Daoy (cell line): Measurements from ENCODE around the gene SCART1. TPM values are rescaled to one million over a fixed set of nuclear protein-coding genes. Genes with fewer than 3 reads are reported as not detected.
"Not testable (repeated sequence)": the region's sequence is repeated elsewhere in the genome, so short reads cannot be mapped to it uniquely, and the experiment has no call there.

Experiments
- DNase-seq: peaks from one replicate; pipeline ENCODE4 v3.0.0-alpha.2; 2015; ENCODE audit warnings: low read depth
- total RNA-seq: library from RNA; depleted of rRNA; stranded (reverse); fragments of >200 nt; shearing (Covaris generic); gene quantifications from 2 replicates; pipeline ENCODE4 v1.2.3, GENCODE V29; 2014

Gene SCART1
- total RNA-seq, 1 experiment from 2014 or later = 0.40 TPM

DNA sequence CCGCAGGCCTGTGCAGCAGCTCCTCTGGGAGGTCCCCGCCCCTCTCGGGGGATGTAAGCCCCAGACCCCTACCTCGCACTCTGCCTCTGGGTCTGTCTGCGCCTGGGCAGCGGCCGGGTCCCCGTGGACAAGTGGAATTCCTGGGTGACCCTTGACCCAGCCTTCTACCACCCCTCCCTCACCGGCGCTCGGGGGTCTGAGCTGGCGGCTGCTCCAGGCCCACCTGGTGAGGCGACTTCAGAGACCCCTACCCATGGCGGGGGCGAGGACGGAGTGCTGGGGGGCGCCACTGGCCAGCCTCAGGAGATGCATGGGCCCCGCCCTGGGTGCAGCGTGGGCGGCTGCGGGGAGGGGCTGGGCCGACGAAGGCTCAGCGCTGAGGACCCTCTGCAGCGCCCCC is 21.0 kb upstream of the SCART1 start:
- not testable (repeated sequence) for DNase-seq

GRCh38 chr10:133438711-133439273 is 15.0 kb upstream of the SCART1 start:
- no peak for DNase-seq

DNA sequence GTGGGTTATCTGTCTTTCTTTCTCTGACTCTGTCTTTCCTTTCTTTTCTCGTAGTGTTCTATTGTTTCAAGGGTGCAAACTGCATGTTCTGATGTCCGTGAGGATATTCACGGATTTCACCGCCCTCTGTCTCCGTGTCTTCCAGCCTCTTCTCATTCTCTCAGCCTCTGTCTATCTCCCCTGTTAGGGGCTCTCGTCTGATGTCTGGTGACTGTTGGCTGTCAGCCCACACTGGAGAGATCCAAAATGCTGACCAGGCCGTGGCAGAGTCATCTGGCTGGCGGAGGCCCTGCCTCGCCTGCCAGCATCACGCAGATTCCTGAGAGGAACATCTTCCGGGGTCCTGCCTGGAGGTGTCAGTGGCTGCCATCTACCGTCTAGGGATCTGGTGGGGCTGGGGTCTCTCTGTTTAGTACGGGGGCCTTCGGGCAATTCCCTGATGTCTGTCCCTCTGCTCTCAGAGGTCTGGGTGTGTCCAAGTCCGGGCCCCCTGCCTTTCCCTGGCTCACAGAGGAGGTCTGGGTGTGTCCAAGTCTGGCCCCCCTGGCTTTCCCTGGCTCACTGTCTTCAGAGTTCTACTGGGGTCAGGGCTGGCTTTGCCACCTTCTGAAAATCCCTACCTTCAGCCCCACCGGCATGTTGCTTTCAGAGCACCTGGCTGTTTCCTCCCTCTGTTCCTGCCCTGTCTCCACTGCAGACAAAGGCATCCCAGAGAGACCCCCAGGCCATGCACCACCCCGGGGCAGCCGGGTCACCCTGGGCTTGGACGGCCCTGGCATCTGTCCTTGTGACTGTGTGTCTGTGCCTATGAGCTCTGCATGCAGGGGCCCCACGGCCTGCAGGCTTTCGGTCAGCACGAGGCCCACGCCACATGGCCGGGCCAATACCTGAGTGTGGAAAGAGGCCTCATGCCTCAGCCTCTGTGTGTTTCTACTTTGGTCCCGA is 14.0 kb upstream of the SCART1 start:
- no peak for DNase-seq

DNA sequence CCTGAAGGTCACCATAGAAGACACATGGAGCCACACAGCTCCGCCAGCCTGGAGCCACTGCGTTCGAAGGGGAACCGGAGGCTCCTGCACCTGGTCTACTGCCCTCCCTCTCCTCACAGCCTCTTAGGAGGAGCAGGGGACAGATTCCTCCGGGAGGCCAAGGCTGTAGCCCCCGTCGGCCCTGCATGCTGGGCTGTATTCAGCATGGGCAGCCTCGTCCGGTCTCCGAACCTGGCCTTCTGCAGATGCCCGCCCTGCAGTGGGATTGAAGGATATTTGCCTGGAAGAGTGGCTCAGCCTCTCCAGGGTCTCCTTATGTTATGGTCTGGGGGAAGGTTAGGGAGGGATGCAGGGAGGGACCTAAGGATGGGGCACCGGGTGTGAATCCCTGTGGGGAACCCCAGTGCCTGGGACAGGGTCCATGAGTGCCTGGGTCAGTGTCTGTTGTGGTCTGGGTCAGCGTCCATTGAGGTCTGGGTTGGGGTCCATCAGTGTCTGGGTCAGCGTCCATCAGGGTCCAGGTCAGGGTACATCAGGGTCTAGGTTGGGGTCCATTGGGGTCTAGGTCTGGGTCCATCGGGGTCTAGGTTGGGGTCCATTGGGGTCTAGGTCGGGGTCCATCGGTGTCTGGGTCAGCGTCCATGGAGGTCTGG is 13.0 kb upstream of the SCART1 start:
- no peak for DNase-seq

DNA sequence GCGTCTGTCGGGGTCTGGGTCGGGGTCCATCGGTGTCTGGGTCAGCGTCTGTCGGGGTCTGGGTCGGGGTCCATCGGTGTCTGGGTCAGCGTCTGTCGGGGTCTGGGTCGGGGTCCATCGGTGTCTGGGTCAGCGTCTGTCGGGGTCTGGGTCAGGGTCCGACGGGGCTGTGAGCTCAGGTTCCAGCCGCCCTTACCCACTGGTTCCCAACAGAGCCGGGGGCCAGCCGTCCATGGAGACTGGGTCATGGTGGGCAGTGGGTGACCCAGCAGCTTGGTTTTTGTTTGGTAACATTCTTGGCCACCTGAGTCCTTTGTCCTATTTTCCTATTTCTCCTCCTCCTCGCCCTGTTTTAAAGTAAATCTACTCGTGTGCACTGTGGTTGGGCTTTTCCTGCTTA is 12.4 kb upstream of the SCART1 start:
- not testable (repeated sequence) for DNase-seq

DNA sequence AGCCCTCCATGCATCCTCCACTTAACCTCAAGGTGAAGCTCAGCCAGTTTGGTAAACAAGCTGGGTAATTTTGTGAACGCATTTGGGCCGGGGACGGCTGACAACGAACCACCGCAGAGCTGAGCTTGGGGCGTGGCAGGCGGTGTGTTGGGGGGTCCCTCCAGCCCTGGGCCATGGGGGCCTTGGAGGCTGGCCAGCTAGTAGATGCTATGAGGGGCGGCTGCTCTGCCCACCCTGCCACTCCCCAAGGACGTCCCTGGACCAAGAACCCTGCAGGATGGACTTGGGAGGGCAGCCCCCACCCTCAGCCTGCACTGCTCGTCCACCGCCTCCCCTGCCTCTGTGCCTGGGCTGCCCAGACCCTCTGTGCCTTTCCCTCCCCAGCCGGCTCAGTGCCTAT is 12.0 kb upstream of the SCART1 start:
- no peak for DNase-seq

DNA sequence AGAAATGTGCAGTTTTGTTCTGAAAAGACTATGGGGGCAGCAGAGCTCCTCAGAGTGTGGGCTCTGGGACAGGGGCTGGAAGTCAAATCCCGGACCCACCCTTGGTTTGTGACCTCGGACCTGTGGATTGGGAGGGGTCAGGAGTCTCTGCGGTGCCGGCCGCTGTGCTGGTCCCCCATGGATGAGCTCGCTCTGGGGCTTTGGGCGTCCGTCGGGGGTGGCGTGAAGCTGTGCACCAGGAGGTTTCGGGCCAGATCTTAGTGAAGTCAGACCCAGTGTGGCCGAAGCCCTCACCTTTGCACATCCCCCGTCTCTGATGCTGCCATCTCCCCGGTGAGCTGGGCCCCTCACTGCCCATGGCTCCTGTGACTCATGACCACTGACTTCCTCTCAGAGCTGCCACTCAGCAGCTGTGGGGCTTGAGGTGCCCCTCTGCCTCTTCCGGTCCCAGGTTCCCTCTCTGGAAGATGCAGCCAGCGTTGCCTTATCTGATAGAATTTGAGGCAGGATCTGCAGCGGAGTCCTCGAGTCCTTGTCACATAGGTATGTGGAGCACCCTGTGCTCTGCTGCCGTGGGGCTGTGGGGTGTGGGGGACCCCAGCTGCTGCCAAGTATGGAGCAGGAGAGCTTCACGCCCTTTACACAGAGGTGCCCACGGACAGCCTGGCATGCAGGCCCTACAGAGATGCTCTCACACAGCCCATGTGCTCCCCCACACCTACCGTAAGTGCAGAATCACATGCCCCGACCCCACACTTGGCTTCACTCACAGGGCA is 11.4 kb upstream of the SCART1 start:
- DNase-seq = peak; percentile 21

GRCh38 chr10:133442967-133443924 is 10.5 kb upstream of the SCART1 start:
- no peak for DNase-seq

DNA sequence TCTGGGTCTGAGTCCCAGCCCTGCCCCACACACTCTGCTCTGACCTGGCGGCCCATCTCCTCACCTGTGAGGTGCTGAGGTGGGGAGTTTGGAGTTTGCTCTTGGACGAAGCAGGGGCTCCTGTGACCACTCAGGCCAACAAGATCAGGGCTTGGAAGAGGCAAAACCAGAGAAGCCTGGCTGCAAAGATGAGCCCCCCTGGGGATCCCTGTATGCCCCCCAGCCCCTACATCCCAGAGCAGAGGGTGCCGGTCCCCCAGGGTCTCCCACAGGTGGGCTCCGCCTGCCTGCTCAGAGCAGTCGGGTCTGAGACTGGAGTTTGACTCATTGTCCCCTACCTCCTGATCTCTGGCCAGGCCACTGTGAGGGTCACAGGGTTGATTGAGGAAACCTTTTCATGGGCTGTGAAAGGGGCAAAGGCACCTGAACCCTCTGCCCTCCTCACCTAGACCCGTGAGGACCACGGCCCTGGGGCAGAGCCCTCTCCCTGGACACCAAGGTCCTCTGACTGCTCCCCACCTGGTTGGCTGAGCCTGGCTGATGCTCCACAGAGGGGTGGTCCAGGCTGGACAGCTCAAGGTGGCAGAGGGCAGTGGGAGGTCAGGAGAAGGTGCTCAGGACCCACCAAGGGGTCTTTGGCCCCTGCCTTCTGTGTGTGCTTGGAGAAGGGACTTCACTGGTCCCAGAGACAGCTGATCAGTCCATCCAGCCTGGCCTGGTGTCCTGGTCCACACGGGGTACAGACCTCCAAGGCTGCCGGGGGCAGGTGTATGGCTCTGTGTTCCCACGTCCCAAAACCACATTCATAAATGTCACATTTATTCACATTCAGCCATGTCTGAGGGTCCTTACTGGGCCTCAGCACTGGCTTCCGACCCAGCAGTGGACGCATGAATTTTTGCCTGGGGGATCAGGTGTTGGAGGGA is 9.1 kb upstream of the SCART1 start:
- no peak for DNase-seq

DNA sequence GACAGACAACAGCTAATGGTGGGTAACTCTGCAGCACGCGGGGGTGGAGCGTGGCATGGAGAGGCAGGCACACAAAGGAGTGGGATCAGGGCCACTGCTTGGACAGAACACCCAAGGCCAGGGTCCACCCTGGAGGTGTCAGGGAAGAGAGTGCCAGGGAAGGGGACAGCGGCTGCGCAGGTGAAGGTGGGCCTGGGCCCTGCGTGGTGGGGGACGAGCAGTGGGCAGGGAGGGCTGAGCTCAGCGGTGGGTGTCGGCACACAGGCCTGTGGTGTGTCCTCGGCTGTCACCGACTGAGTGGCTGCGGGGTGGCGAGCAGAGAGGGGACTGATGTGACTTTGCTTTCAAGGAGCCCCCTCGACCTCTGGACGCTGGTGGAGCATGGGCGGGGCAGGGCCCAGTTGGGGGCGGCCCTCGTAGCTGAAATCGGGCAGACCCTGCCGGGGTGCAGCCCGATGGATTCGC is 8.4 kb upstream of the SCART1 start:
- DNase-seq = no peak

GRCh38 chr10:133445751-133446708 is 7.7 kb upstream of the SCART1 start:
- DNase-seq = no peak

DNA sequence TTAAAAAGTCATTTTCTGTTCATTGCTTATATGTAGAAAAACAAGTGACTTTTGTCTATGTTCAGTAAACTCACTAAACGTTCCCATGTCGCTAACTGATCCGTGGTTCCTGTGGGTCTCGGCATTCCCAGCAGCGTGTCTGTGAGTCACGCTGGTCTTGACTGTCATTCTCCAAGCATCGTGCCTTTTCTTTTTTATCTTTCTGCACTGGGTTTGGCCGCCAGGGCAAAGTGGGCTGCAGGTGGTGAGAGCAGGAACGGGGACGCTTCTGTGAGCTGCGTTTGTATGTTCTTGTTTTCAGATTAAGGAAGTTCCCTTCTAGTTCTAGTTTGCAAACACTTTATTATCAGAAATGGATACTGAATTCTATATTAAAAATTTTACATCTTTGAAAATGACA is 6.8 kb upstream of the SCART1 start:
- DNase-seq = no peak

- DNase-seq = no peak
Measured at GRCh38 chr10:133448120-133448519, 5.6 kb upstream of the SCART1 start.

- DNase-seq = no peak
Measured at GRCh38 chr10:133451346-133451745, 2.4 kb upstream of the SCART1 start.

- no peak for DNase-seq
Measured at GRCh38 chr10:133452453-133452852, 1.3 kb upstream of the SCART1 start.

DNA sequence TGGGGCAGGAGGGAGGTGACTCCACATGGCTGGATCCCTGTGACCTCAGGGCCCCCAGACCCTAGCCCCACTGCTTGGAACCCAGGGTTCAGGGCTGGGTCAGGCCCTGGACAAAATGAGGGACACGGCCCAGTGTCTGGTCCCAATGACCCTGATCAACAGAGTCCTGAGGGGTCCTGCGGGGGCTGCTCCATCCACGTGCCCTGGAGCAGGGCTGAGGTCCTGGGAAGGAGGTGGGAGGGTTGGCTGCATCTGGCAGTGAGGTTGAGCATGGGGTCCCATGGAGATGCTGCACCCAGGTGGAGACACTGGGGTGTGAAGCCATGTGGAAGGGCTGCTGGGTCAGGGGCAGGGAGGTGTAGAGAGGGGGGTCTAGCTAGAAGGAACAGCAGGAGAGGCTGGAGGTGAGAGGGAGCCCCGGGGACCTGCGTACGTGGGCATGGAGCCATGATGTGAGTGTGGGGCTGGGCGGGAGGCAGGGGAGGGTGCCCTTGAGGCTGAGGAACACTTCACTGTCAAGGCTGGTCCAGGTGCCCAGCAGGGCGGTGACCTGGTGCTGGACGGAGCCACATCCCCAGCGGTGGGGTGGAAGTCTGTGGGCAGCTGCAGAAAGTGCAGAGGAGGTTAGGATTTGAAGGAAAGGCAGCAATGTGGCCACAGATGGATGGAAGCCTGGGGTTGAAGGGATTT is 604 bp downstream of the SCART1 start:
- DNase-seq = no peak

GRCh38 chr10:133455196-133455595 is 1.5 kb downstream of the SCART1 start:
- no peak for DNase-seq

- DNase-seq = no peak
Measured at GRCh38 chr10:133455611-133456031, 1.9 kb downstream of the SCART1 start.
